Esophagus squamous epithelium (tissue), 5 donors: ENCODE data around the gene SLAMF7. TPM values are rescaled to one million over a fixed set of nuclear protein-coding genes. Genes with fewer than 3 reads are reported as not detected.
A peak's percentile ranks its signal among the peaks of the same experiment; 100 is the strongest.
"Not testable (repeated sequence)": the region's sequence is repeated elsewhere in the genome, so short reads cannot be mapped to it uniquely, and the experiment has no call there.

ENCODE experiments used
- DNase-seq: peaks from one replicate; lab custom pipeline; 2025; lab: John Stamatoyannopoulos, UW
- H3K27ac ChIP-seq, 4 donors: fragments of 200-600 bp; sonication (generic); one replicate each; pipeline ENCODE4 v1.5.1; 2016 to 2019; ENCODE audit warnings: mild to moderate bottlenecking in 1 of 4
- H3K27me3 ChIP-seq, 4 donors: fragments of 200-600 bp; sonication (generic); 1 replicate in 3 of 4; 2 replicates in 1 of 4; pipeline versions ENCODE4 v1.5.1 to v1.6.0; 2017 to 2021; ENCODE audit warnings: antibody characterized with exemption in 1 of 4
- H3K36me3 ChIP-seq, 3 donors: fragments of 200-600 bp; sonication (generic); one replicate each; pipeline ENCODE4 v1.5.1; 2016 to 2019
- H3K4me1 ChIP-seq, 3 donors: fragments of 200-600 bp; sonication (generic); one replicate each; pipeline ENCODE4 v1.5.1; 2017 to 2019
- H3K4me3 ChIP-seq, 4 donors: fragments of 200-600 bp; sonication (generic); 1 replicate in 3 of 4; 2 replicates in 1 of 4; pipeline ENCODE4 v1.5.1; 2016 to 2019; ENCODE audit warnings: mild to moderate bottlenecking in 2 of 4, moderate library complexity in 1 of 4
- H3K9me3 ChIP-seq, 3 donors: fragments of 200-600 bp; sonication (generic); one replicate each; pipeline ENCODE4 v1.5.1; 2016 to 2019
- POLR2A ChIP-seq, 4 donors: fragments of 450-650 bp; IDR thresholded peaks; one replicate each; pipeline ENCODE4 v1.6.1; 2017; ENCODE audit warnings: antibody characterized with exemption in 4 of 4, mild to moderate bottlenecking in 4 of 4, moderate library complexity in 3 of 4
- WGBS, 2 donors: methylation state at CpG; one replicate each; pipeline ENCODE4 v1.1.5; 2018; 5-methylcytosine and 5-hydroxymethylcytosine counted together
- intact Hi-C: fragments of 100-400 bp; cut with DNase I; formaldehyde crosslinking; loops from one replicate; pipeline ENCODE4 v1.15.0; 2022
- total RNA-seq, 4 donors: library from RNA; depleted of rRNA; stranded (reverse); fragments of >200 nt; gene quantifications; one replicate each; pipeline ENCODE4 v1.1.0, GENCODE V29; 2016
- TF ChIP-seq, protein P1 (sequence below), 6 experiments: fragments of 450-650 bp in 4 of 6; fragments of 200-600 bp in 2 of 6; sonication (generic) in 2 of 6; IDR thresholded peaks; one replicate each; pipeline ENCODE4 v1.5.1; 2016 to 2019; ENCODE audit warnings: antibody characterized with exemption in 6 of 6, mild to moderate bottlenecking in 4 of 6, moderate library complexity in 4 of 6
- donor health status: DM: yes; HTN: yes; CAD: no.

Gene SLAMF7
- total RNA-seq, 4 donors from 2014 or later = 1.8 to 3.2 (median 2.3) TPM

GRCh38 chr1:160712525-160713080 is 26.4 kb upstream of the SLAMF7 start:
- peaks cover 0 to 21% (median 0%) of the 10 kb centered on the region in 4 donors for H3K27me3 ChIP-seq
- H3K36me3 ChIP-seq, H3K4me3 ChIP-seq, H3K9me3 ChIP-seq, DNase-seq, H3K4me1 ChIP-seq, intact Hi-C loops: not testable (repeated sequence)
- 50 to 68% methylated on average over 5 of the region's 5 CpGs for WGBS, 2 donors
- peak overlapping the region in 2 of 4 donors; percentile 7 to 67 for H3K27ac ChIP-seq
- peak in 1 of 4 donors; percentile 23 for TF ChIP-seq POLR2A (IDR thresholded peaks at IDR 0.05)

DNA sequence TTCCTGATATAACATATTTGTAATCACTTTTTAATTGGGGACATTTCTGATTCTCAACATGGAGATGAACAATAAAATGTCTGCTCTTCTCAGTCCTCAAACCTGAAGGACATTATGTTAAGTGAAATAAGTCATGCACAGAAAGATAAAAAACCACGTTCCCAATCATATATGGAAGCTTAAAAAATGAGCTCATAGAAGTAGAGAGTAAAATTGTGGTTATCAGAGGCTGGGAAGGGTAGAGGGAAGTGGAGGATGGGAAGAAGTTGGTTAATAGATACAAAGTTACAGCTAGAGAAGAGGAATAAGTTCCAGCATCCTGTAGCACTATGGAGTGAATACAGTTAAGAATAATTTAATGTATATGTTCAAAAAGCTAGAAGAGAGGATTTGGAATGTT is 25.9 kb upstream of the SLAMF7 start:
- Histone ChIP-seq H3K4me3 (no peak overlapping the region), H3K27me3 (peaks cover 0 to 16% (median 0%) of the 10 kb centered on the region in 4 donors), H3K36me3 (no peaks in the 10 kb centered on the region), H3K9me3 (no peaks in the 10 kb centered on the region), H3K27ac (peak overlapping the region in 1 of 4 donors; percentile 67), H3K4me1 (peaks cover 0 to 4% (median 0%) of the 10 kb centered on the region in 3 donors)
- WGBS, 2 donors = 38 to 50% methylated on average over 1 of the region's 1 CpG
- TF ChIP-seq, protein P1, sequence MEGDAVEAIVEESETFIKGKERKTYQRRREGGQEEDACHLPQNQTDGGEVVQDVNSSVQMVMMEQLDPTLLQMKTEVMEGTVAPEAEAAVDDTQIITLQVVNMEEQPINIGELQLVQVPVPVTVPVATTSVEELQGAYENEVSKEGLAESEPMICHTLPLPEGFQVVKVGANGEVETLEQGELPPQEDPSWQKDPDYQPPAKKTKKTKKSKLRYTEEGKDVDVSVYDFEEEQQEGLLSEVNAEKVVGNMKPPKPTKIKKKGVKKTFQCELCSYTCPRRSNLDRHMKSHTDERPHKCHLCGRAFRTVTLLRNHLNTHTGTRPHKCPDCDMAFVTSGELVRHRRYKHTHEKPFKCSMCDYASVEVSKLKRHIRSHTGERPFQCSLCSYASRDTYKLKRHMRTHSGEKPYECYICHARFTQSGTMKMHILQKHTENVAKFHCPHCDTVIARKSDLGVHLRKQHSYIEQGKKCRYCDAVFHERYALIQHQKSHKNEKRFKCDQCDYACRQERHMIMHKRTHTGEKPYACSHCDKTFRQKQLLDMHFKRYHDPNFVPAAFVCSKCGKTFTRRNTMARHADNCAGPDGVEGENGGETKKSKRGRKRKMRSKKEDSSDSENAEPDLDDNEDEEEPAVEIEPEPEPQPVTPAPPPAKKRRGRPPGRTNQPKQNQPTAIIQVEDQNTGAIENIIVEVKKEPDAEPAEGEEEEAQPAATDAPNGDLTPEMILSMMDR (IDR thresholded peaks at IDR 0.05) = no peak
- no peak for TF ChIP-seq POLR2A (IDR thresholded peaks at IDR 0.05)
- DNase-seq = no peak
- intact Hi-C loops = no loop called here

DNA sequence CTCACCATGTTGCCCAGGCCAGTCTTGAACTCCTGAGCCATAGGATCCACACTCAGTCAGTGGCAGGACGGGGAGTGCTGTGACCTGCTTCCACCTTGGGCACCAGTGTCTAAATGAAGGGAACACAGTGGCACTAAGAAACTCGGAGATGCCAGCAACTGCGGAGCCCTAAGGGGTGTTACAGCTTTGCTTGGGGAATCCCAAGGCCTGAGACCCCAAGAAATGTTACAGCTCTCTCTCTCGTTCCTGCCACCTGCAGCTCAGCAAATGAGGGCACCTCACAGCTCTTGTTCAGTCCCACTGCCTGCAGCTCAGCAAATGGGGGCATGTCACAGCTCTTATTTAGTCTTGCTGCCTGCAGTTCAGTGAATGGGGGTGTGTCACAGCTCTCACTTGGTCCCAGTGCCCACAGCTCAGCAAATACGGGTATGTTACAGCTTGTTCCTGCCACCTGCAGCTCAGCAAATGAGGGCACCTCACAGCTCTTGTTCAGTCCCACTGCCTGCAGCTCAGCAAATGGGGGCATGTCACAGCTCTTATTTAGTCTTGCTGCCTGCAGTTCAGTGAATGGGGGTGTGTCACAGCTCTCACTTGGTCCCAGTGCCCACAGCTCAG is 24.9 kb upstream of the SLAMF7 start:
- H3K27ac ChIP-seq, DNase-seq, intact Hi-C loops, H3K4me3 ChIP-seq, H3K4me1 ChIP-seq, H3K36me3 ChIP-seq, H3K9me3 ChIP-seq: not testable (repeated sequence)
- peaks cover 0 to 12% (median 0%) of the 10 kb centered on the region in 4 donors for H3K27me3 ChIP-seq
- WGBS, 2 donors = 43% methylated on average over 2 of the region's 5 CpGs; no CpG with 5 or more reads in 1 of the 2 donors

DNA sequence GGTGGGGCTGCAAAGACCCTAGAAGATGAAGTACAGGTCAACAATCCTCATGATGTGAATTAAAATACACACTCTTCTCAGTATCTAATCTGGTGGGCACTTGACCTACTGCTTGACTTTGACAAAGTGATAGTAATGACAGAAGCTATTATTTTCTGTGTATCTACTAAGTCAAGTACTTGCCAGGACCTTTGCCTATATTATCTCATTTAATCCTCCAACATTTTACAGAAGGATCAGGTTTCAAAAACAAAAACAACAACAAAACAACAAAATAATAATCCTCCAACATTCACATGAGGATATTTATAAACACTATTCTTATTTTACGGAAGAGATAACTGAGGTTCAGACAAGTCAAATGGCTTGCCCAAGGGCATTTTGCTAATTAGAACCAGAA is 23.0 kb upstream of the SLAMF7 start:
- no peak overlapping the region for H3K4me3 ChIP-seq
- 88 to 94% methylated on average over 1 of the region's 1 CpG for WGBS, 2 donors
- peaks cover 0 to 4% (median 0%) of the 10 kb centered on the region in 3 donors for H3K4me1 ChIP-seq
- no peaks in the 10 kb centered on the region for H3K9me3 ChIP-seq
- no peak overlapping the region for H3K27ac ChIP-seq
- no peak for DNase-seq
- intact Hi-C loops = no loop called here
- peaks cover 0 to 9% (median 0%) of the 10 kb centered on the region in 4 donors for H3K27me3 ChIP-seq
- TF ChIP-seq, protein P1 (IDR thresholded peaks at IDR 0.05) = no peak
- TF ChIP-seq POLR2A (IDR thresholded peaks at IDR 0.05) = no peak
- no peaks in the 10 kb centered on the region for H3K36me3 ChIP-seq

DNA sequence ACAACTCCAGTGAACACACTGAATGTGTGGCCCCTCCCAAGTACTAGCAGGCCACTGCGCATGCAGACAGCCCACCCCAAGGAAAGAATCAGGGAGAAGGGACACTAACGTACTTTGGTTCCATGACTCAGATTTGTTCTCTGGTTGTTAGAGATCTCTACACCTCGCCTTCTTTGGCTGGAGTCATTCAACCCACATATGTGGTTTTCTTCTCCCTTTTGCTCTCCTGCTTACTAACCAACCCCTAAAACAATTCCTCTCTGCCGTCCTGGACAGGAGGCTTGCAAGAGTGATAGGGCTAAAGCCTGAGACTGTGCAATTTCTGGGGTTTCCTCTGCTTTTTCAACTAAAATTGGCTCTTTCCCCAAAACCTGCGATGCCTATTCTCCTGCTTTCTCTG is 21.7 kb upstream of the SLAMF7 start:
- no peaks in the 10 kb centered on the region for H3K9me3 ChIP-seq
- peaks cover 0 to 4% (median 0%) of the 10 kb centered on the region in 4 donors for H3K27me3 ChIP-seq
- H3K36me3 ChIP-seq = no peaks in the 10 kb centered on the region
- intact Hi-C loops = no loop called here
- no peak overlapping the region for H3K27ac ChIP-seq
- H3K4me1 ChIP-seq = peaks cover 0 to 7% (median 2%) of the 10 kb centered on the region in 3 donors
- TF ChIP-seq POLR2A (IDR thresholded peaks at IDR 0.05) = no peak
- TF ChIP-seq, protein P1 (IDR thresholded peaks at IDR 0.05) = no peak
- no peak for DNase-seq
- 80 to 82% methylated on average over 5 of the region's 5 CpGs for WGBS, 2 donors
- H3K4me3 ChIP-seq = no peak overlapping the region

GRCh38 chr1:160718210-160718609 is 20.8 kb upstream of the SLAMF7 start:
- Histone ChIP-seq H3K4me1 (peaks cover 4 to 13% (median 8%) of the 10 kb centered on the region in 3 donors), H3K9me3 (no peaks in the 10 kb centered on the region), H3K27me3 (no peaks in the 10 kb centered on the region), H3K27ac (no peak overlapping the region), H3K4me3 (no peak overlapping the region), H3K36me3 (no peaks in the 10 kb centered on the region)
- 74 to 75% methylated on average over 4 of the region's 4 CpGs for WGBS, 2 donors
- TF ChIP-seq, protein P1 (IDR thresholded peaks at IDR 0.05) = no peak
- no peak for TF ChIP-seq POLR2A (IDR thresholded peaks at IDR 0.05)
- intact Hi-C loops = no loop called here
- no peak for DNase-seq
